Measurements from ENCODE around the gene DENND1B. TPM values are rescaled to one million over a fixed set of nuclear protein-coding genes. Genes with fewer than 3 reads are reported as not detected.

DENND1B gene
- polyA plus RNA-seq, 2 of the 4 experiments (the other 2 are of a cell fraction), result 2.9 to 10.5 TPM

Small RNA genes within 50 kb of the gene (small RNA-seq; reads per million reads assigned to genes)
- 0 reads per million in 6 experiments for gene RF00019

Other genes with a start within 250 kb of the DENND1B start
- 6.9 and 7.9 TPM in 2 replicates for gene C1orf53, start 127.2 kb upstream of the DENND1B start, polyA plus RNA-seq (2011; rRNA removed)
- gene C1orf53, start 127.2 kb upstream of the DENND1B start, polyA plus RNA-seq (2017; fragmentation: RNase III; extraction: RNeasy Plus Mini Kit Qiagen cat#74134 plus additional on column Dnase treatment), result 5.1 to 6.0 TPM (median 5.7 TPM) in 3 replicates
- 0.91 and 1.3 TPM in 2 replicates for gene LHX9, start 141.9 kb upstream of the DENND1B start, polyA plus RNA-seq (2011; rRNA removed)
- 0.05 to 0.21 TPM (median 0.08 TPM) in 3 replicates for gene LHX9, start 141.9 kb upstream of the DENND1B start, polyA plus RNA-seq (2017; fragmentation: RNase III; extraction: RNeasy Plus Mini Kit Qiagen cat#74134 plus additional on column Dnase treatment)

All from A549 (cell line).